ENCODE measurements around the gene KDM4C. TPM values are rescaled to one million over a fixed set of nuclear protein-coding genes. Genes with fewer than 3 reads are reported as not detected.

Gene KDM4C
- total and polyA plus RNA-seq, 2 of the 4 experiments (the other 2 are of a cell fraction): 11.8 to 23.8 TPM

- no CpG with 5 or more reads among the region's 3 CpGs for whole genome bisulfite sequencing, 2 experiments (ENCODE audit: extremely low coverage in 2 of 2, insufficient read length in 1 of 2)
- H3K4me1 ChIP-seq (ENCODE audit: control insufficient read depth, insufficient read depth, low read length): no peaks in the 10 kb centered on the region
- H3K4me3 ChIP-seq (ENCODE audit: insufficient read depth, low read depth, low read length): no peak overlapping the region
- H3K4me2 ChIP-seq (ENCODE audit: low read depth, low read length): no peak overlapping the region
- H3K27ac ChIP-seq (ENCODE audit: insufficient read depth, low read length): no peak overlapping the region
- ChIA-PET CTCF (no interaction called here), POLR2A (ENCODE audit: unreplicated experiment) (no interaction called here)
- TF ChIP-seq RAD21 (IDR thresholded peaks at IDR 0.05; ENCODE audit: low read length) (no peak), USF2 (IDR thresholded peaks at IDR 0.05; ENCODE audit: low read depth, low read length) (peak; percentile 53; the same call in 1 of the 2 replicates)
- no peaks in the 10 kb centered on the region; a peak in 1 of 4 replicates for H3K79me1 ChIP-seq (ENCODE audit: low read depth in 1 of 2, low read length in 2 of 2)
- H3K56ac ChIP-seq (ENCODE audit: extremely low read depth, insufficient read depth, low read length): no peak overlapping the region
- H3K18ac ChIP-seq (ENCODE audit: low read depth, low read length): no peak overlapping the region
- H3K36me3 ChIP-seq (ENCODE audit: control insufficient read depth, insufficient read depth, low read length): no peaks in the 10 kb centered on the region
- H2BK15ac ChIP-seq (ENCODE audit: low read depth, low read length): no peak overlapping the region
- no peaks in the 10 kb centered on the region for H3K9me3 ChIP-seq (ENCODE audit: control insufficient read depth, insufficient read depth, low read length)
- H2BK120ac ChIP-seq (ENCODE audit: low read depth, low read length): no peak overlapping the region
- H4K91ac ChIP-seq (ENCODE audit: insufficient read depth, low read depth, low read length): no peak overlapping the region
- H3K9me1 ChIP-seq (ENCODE audit: insufficient read depth, low read length): no peaks in the 10 kb centered on the region
- no peak overlapping the region for H2AFZ ChIP-seq (replicated peaks; ENCODE audit: low read length, poor library complexity)
- H2BK20ac ChIP-seq (ENCODE audit: low read depth, low read length): no peak overlapping the region
- no peak overlapping the region for H3K9ac ChIP-seq (ENCODE audit: low read depth, low read length)
- H2BK5ac ChIP-seq (ENCODE audit: low read depth, low read length, poor library complexity, severe bottlenecking): no peak overlapping the region
- H4K5ac ChIP-seq (ENCODE audit: low read depth, low read length): no peak overlapping the region
- DNase-seq (no peak), ATAC-seq (ENCODE audit: low read depth) (no peak)
- no peak overlapping the region for H4K8ac ChIP-seq (ENCODE audit: low read depth in 2 of 2, low read length in 2 of 2)
- no TSS peak for BruUV-seq (replicated peaks)
- no peaks in the 10 kb centered on the region for H3K27me3 ChIP-seq (ENCODE audit: control insufficient read depth, insufficient read depth, low read length)
- intact Hi-C loops (cut with micrococcal nuclease): loop anchor here (5.0 kb wide), 1 partner anchor 63 kb away; no protein-coding TSS in a partner anchor
- no peaks in the 10 kb centered on the region for H4K20me1 ChIP-seq (ENCODE audit: insufficient read depth, low read length)
- no peak overlapping the region for H3K14ac ChIP-seq (replicated peaks; ENCODE audit: low read depth, low read length)
- H3K23ac ChIP-seq (ENCODE audit: low read depth, low read length): no peak overlapping the region
- H2AK9ac ChIP-seq (replicated peaks; ENCODE audit: low read depth, low read length, poor library complexity): no peak overlapping the region
- dilution Hi-C loops (cut with HindIII; ENCODE audit: low sequenced_read_pairs, unreplicated experiment): no loop called here
- no peak overlapping the region for H2AK5ac ChIP-seq (ENCODE audit: low read depth, low read length)
- in situ Hi-C loops (cut with MboI; ENCODE audit: low sequenced_read_pairs): no loop called here
- no peak overlapping the region for H3K4ac ChIP-seq (ENCODE audit: low read depth, low read length)
These were observed 212.0 kb downstream of the KDM4C start for GRCh38 chr9:6969805-6970204.
